Lung (tissue), 12 donors: ENCODE results near the gene FNTB. TPM values are rescaled to one million over a fixed set of nuclear protein-coding genes. Genes with fewer than 3 reads are reported as not detected.

ENCODE experiments used
- ATAC-seq: fragments of 200-7000 bp; cut with Tn5 transposase; one replicate; pipeline ENCODE4 v1.9.1; 2020; ENCODE audit warnings: moderate number of reproducible peaks; ENCODE audit not compliant: insufficient read depth, low FRiP score
- DNase-seq, 3 donors: peaks; one replicate each; pipeline ENCODE4 v3.0.0-alpha.2; 2013 to 2017
- H3K27ac ChIP-seq, 2 donors: one replicate each; pipeline ENCODE4 v1.5.1; 2013; ENCODE audit warnings: mild to moderate bottlenecking in 2 of 2, moderate library complexity in 2 of 2, control low read depth in 1 of 2, inconsistent platforms in 1 of 2, low read depth in 1 of 2, low read length in 1 of 2
- H3K27me3 ChIP-seq, 3 donors: one replicate each; pipeline ENCODE4 v1.5.1; 2013; ENCODE audit warnings: low read length in 2 of 3; ENCODE audit not compliant: control insufficient read depth in 3 of 3, insufficient read depth in 3 of 3
- H3K36me3 ChIP-seq, 4 donors: one replicate each; pipeline ENCODE4 v1.5.1; 2013; ENCODE audit warnings: low read length in 4 of 4, mild to moderate bottlenecking in 1 of 4, moderate library complexity in 1 of 4; ENCODE audit not compliant: control insufficient read depth in 4 of 4, insufficient read depth in 4 of 4
- H3K4me1 ChIP-seq, 5 donors: one replicate each; pipeline ENCODE4 v1.5.1; 2013; ENCODE audit warnings: low read length in 5 of 5, mild to moderate bottlenecking in 2 of 5, moderate library complexity in 1 of 5; ENCODE audit not compliant: control insufficient read depth in 5 of 5, insufficient read depth in 5 of 5
- H3K4me3 ChIP-seq: one replicate; pipeline ENCODE4 v1.5.1; 2013; ENCODE audit warnings: mild to moderate bottlenecking, control low read depth, moderate library complexity
- H3K9ac ChIP-seq, 2 donors: one replicate each; pipeline ENCODE4 v1.5.1; 2013; ENCODE audit warnings: low read length in 2 of 2, control low read depth in 1 of 2; ENCODE audit not compliant: insufficient read depth in 1 of 2
- H3K9me3 ChIP-seq, 4 donors: one replicate each; pipeline ENCODE4 v1.5.1; 2013; ENCODE audit warnings: low read length in 3 of 4, mild to moderate bottlenecking in 1 of 4, moderate library complexity in 1 of 4; ENCODE audit not compliant: control insufficient read depth in 4 of 4, insufficient read depth in 3 of 4
- CTCF ChIP-seq: IDR thresholded peaks from 2 replicates; pipeline ENCODE4 v1.5.1; 2012; ENCODE audit warnings: mild to moderate bottlenecking; ENCODE audit errors: control extremely low read depth, extremely low read depth
- WGBS, 2 donors: extraction: QIAGEN DNeasy Blood & Tissue Kit; methylation state at CpG; one replicate each; pipeline ENCODE4 v1.1.7; 2013; 5-methylcytosine and 5-hydroxymethylcytosine counted together
- polyA plus RNA-seq, 2 donors: library from polyadenylated mRNA; stranded (reverse); fragments of 200-250 nt; gene quantifications; one replicate each; pipeline ENCODE4 v1.2.1, GENCODE V29; 2013
- total RNA-seq, 2 donors: library from RNA; depleted of rRNA in 1 of 2; stranded (reverse); fragments of >200 nt in 1 of 2; gene quantifications; one replicate each; pipeline ENCODE4 v1.2.1, GENCODE V29; 2014 to 2021
- donor health status: control.
- donor health status: control.
- donor health status: Bipolar disorder and iron deficiency.
- donor health status: healthy.
- donor health status: DM: yes; HTN: yes; CAD: no.

FNTB gene
- total and polyA plus RNA-seq, 4 donors, result 6.2 to 14.8 (median 10.8) TPM

- Histone ChIP-seq H3K27ac (no peak overlapping the region), H3K9ac (no peak overlapping the region), H3K4me3 (no peak overlapping the region), H3K4me1 (peaks cover 0 to 5% (median 0%) of the 10 kb centered on the region in 5 donors), H3K36me3 (peaks cover 0 to 14% (median 9%) of the 10 kb centered on the region in 4 donors), H3K9me3 (no peaks in the 10 kb centered on the region), H3K27me3 (no peaks in the 10 kb centered on the region)
- no peak for TF ChIP-seq CTCF
- DNase-seq (no peak), ATAC-seq (no peak)
- 95 to 96% methylated on average over 3 of the region's 3 CpGs for WGBS, 2 donors
These were observed 28.7 kb downstream of the FNTB start for GRCh38 chr14:65015391-65015790.

- no peak for TF ChIP-seq CTCF
- no peak overlapping the region for H3K4me3 ChIP-seq
- H3K27ac ChIP-seq, result no peak overlapping the region
- H3K27me3 ChIP-seq, result no peaks in the 10 kb centered on the region
- peaks cover 0 to 14% (median 8%) of the 10 kb centered on the region in 4 donors for H3K36me3 ChIP-seq
- DNase-seq (no peak), ATAC-seq (no peak)
- H3K9ac ChIP-seq, result no peak overlapping the region
- H3K4me1 ChIP-seq, result peaks cover 0 to 5% (median 0%) of the 10 kb centered on the region in 5 donors
- no peaks in the 10 kb centered on the region for H3K9me3 ChIP-seq
- 95% methylated on average over 4 of the region's 4 CpGs for WGBS, 2 donors
These were observed 29.8 kb downstream of the FNTB start for GRCh38 chr14:65016471-65016870.

- DNase-seq (peak; percentile 46 to 87 (median 78)), ATAC-seq (peak; percentile 66)
- Histone ChIP-seq H3K4me3 (no peak overlapping the region), H3K27ac (no peak overlapping the region), H3K4me1 (peaks cover 0 to 5% (median 0%) of the 10 kb centered on the region in 5 donors), H3K9ac (no peak overlapping the region), H3K36me3 (peaks cover 0 to 10% (median 6%) of the 10 kb centered on the region in 4 donors), H3K27me3 (no peaks in the 10 kb centered on the region), H3K9me3 (no peaks in the 10 kb centered on the region)
- TF ChIP-seq CTCF, result peak; percentile 55
- WGBS, 2 donors, result 62 to 63% methylated on average over 9 of the region's 9 CpGs
These were observed 33.4 kb downstream of the FNTB start for GRCh38 chr14:65019944-65020566.
